NB4 (cell line): ENCODE measurements around the gene RAI1.

Experiments
- POLR2A ChIP-seq: IDR thresholded peaks from 2 replicates; pipeline ENCODE4 v1.6.1; 2011; ENCODE audit warnings: mild to moderate bottlenecking; ENCODE audit not compliant: insufficient read length; ENCODE audit errors: extremely low read depth
- TF ChIP-seq, protein P1 (sequence below): IDR thresholded peaks from one replicate; pipeline ENCODE4 v1.5.1; 2012; ENCODE audit warnings: low read depth, low read length

DNA sequence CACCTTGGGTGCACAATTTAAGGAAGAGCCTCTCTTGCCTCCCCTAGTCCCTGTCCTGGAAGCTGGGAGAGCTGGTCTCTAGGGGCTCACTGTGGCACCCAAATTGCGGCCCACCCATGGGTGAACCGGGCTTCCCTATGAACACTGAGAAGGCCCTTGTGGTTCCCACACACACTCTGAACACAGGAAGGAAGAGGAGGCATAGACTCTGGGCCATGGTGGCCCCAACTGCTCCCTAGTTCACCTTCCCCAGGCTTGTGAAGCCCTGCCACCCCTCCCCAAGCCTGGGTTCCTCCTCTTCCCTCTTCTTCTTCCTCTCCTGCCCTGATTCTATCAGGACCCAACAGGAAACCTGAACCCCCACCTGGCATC, 145.1 kb downstream of the RAI1 start:
- TF ChIP-seq, protein P1, sequence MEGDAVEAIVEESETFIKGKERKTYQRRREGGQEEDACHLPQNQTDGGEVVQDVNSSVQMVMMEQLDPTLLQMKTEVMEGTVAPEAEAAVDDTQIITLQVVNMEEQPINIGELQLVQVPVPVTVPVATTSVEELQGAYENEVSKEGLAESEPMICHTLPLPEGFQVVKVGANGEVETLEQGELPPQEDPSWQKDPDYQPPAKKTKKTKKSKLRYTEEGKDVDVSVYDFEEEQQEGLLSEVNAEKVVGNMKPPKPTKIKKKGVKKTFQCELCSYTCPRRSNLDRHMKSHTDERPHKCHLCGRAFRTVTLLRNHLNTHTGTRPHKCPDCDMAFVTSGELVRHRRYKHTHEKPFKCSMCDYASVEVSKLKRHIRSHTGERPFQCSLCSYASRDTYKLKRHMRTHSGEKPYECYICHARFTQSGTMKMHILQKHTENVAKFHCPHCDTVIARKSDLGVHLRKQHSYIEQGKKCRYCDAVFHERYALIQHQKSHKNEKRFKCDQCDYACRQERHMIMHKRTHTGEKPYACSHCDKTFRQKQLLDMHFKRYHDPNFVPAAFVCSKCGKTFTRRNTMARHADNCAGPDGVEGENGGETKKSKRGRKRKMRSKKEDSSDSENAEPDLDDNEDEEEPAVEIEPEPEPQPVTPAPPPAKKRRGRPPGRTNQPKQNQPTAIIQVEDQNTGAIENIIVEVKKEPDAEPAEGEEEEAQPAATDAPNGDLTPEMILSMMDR, result no peak
- TF ChIP-seq POLR2A, result no peak
